A549 (cell line): ENCODE data around the gene DDIT3. TPM values are rescaled to one million over a fixed set of nuclear protein-coding genes. Genes with fewer than 3 reads are reported as not detected.

Source experiments
- ATAC-seq, 2 experiments: fragments of 200-7000 bp in 1 of 2; fragments of >200 bp in 1 of 2; cut with Nextera tagmentation in 1 of 2; cut with Tn5 transposase in 1 of 2; 3 replicates each; pipeline versions ENCODE4 v1.8.0 to v1.9.1; 2018 to 2020; ENCODE audit warnings: mild to moderate bottlenecking in 1 of 2, moderate library complexity in 1 of 2
- CTCF ChIA-PET: fragments of 300-600 bp; sonication (Branson Sonifier 250); formaldehyde crosslinking; extraction: SDS; loops from one replicate; lab custom pipeline; 2021; ENCODE audit warnings: antibody characterized with exemption, inconsistent platforms; lab: Yijun Ruan, JAX
- POLR2A ChIA-PET: fragments of 350-600 bp; formaldehyde crosslinking; extraction: SDS; loops from one replicate; lab custom pipeline; 2021; ENCODE audit warnings: antibody characterized with exemption, inconsistent platforms; lab: Yijun Ruan, JAX
- DNase-seq, 2 experiments: peaks; one replicate each; pipeline versions ENCODE4 v3.0.0 to v3.0.0-alpha.2; 2011 to 2016; ENCODE audit warnings: low read depth in 1 of 2, low spot score in 1 of 2
- FAIRE-seq: peaks from 2 replicates; lab custom pipeline; 2011; peaks lifted over from hg19 to GRCh38; lab: Jason Lieb, UNC
- H3K27ac ChIP-seq, 2 experiments: fragments of >200 bp; sonication (Bioruptor Twin); formaldehyde crosslinking; 3 replicates each; pipeline ENCODE4 v1.5.1; 2016 to 2017
- H3K4me1 ChIP-seq: fragments of >200 bp; sonication (Bioruptor Twin); formaldehyde crosslinking; 3 replicates; pipeline ENCODE4 v1.6.1; 2016
- H3K4me2 ChIP-seq: fragments of >200 bp; sonication (Bioruptor Twin); formaldehyde crosslinking; 3 replicates; pipeline ENCODE4 v1.6.1; 2016
- H3K4me3 ChIP-seq: fragments of >200 bp; sonication (Bioruptor Twin); formaldehyde crosslinking; 3 replicates; pipeline ENCODE4 v1.5.1; 2016
- H3K9me3 ChIP-seq: fragments of >200 bp; sonication (Bioruptor Twin); formaldehyde crosslinking; 3 replicates; pipeline ENCODE4 v1.6.1; 2016
- CTCF ChIP-seq: fragments of >200 bp; sonication (Bioruptor Twin); formaldehyde crosslinking; IDR thresholded peaks from 3 replicates; pipeline ENCODE4 v1.5.1; 2016
- EHF ChIP-seq: fragments of 250-450 bp; sonication (Bioruptor Pico); IDR thresholded peaks from 2 replicates; pipeline ENCODE4 v1.5.0; 2020; ENCODE audit warnings: mild to moderate bottlenecking
- ELK1 ChIP-seq: fragments of 150-350 bp; IDR thresholded peaks from 2 replicates; pipeline ENCODE4 v1.6.1; 2014; ENCODE audit warnings: low read depth, mild to moderate bottlenecking, low read length
- ESRRA ChIP-seq: fragments of 150-350 bp; IDR thresholded peaks from 2 replicates; pipeline ENCODE4 v1.6.1; 2014; ENCODE audit warnings: mild to moderate bottlenecking, low read length, borderline replicate concordance
- FOSL2 ChIP-seq, 2 experiments: fragments of 450-650 bp in 1 of 2; fragments of >200 bp in 1 of 2; sonication (Bioruptor Twin) in 1 of 2; formaldehyde crosslinking; IDR thresholded peaks; 2 replicates each; pipeline versions ENCODE4 v1.5.0 to v1.6.1; 2016 to 2020; ENCODE audit warnings: mild to moderate bottlenecking in 1 of 2, moderate library complexity in 1 of 2
- FOXS1 ChIP-seq: fragments of 250-450 bp; sonication (Bioruptor Pico); IDR thresholded peaks from 2 replicates; pipeline ENCODE4 v1.5.0; 2020; ENCODE audit warnings: mild to moderate bottlenecking, moderate library complexity
- HOXA7 ChIP-seq: fragments of 250-450 bp; sonication (Bioruptor Pico); IDR thresholded peaks from 2 replicates; pipeline ENCODE4 v1.5.0; 2020; ENCODE audit warnings: mild to moderate bottlenecking, moderate library complexity
- KDM5A ChIP-seq: fragments of 200-600 bp; sonication (generic); IDR thresholded peaks from 2 replicates; pipeline ENCODE4 v1.6.1; 2016; ENCODE audit warnings: antibody characterized with exemption, mild to moderate bottlenecking
- MAFK ChIP-seq: fragments of 450-650 bp; IDR thresholded peaks from 2 replicates; pipeline ENCODE4 v1.6.1; 2014; ENCODE audit not compliant: partially characterized antibody
- NPAS2 ChIP-seq: fragments of 250-450 bp; sonication (Bioruptor Pico); IDR thresholded peaks from 2 replicates; pipeline ENCODE4 v1.8.0; 2022; ENCODE audit warnings: mild to moderate bottlenecking, moderate library complexity, borderline replicate concordance
- POLR2AphosphoS2 ChIP-seq: conservative IDR thresholded peaks from 2 replicates; pipeline ENCODE4 v1.6.1; 2012; ENCODE audit warnings: low read length, improper control_type of control experiment, inconsistent platforms
- RAD21 ChIP-seq, 2 experiments: fragments of >200 bp in 1 of 2; sonication (Bioruptor Twin) in 1 of 2; formaldehyde crosslinking in 1 of 2; IDR thresholded peaks in 1 of 2; conservative IDR thresholded peaks in 1 of 2; 2 replicates in 1 of 2; 3 replicates in 1 of 2; pipeline ENCODE4 v1.6.1; 2012 to 2018; ENCODE audit warnings: inconsistent platforms in 1 of 2
- RARB ChIP-seq: fragments of 250-450 bp; sonication (Bioruptor Pico); IDR thresholded peaks from 2 replicates; pipeline ENCODE4 v1.8.0; 2021; ENCODE audit warnings: mild to moderate bottlenecking, moderate library complexity
- RNF2 ChIP-seq: fragments of 200-600 bp; sonication (generic); IDR thresholded peaks from 2 replicates; pipeline ENCODE4 v1.6.1; 2016; ENCODE audit warnings: low read depth, mild to moderate bottlenecking, antibody characterized with exemption, moderate library complexity, borderline replicate concordance
- TFCP2L1 ChIP-seq: fragments of 250-450 bp; sonication (Bioruptor Pico); IDR thresholded peaks from 2 replicates; pipeline ENCODE4 v1.5.0; 2021; ENCODE audit warnings: mild to moderate bottlenecking
- ZSCAN20 ChIP-seq: fragments of 250-450 bp; sonication (Bioruptor Pico); IDR thresholded peaks from 2 replicates; pipeline ENCODE4 v1.8.0; 2022; ENCODE audit warnings: mild to moderate bottlenecking, moderate library complexity
- WGBS: methylation state at CpG from one replicate; pipeline ENCODE4 v1.1.6; 2017; ENCODE audit errors: missing lambda C conversion rate; 5-methylcytosine and 5-hydroxymethylcytosine counted together
- polyA plus RNA-seq, 4 experiments: library from polyadenylated mRNA; depleted of rRNA in 3 of 4; stranded (reverse); fragments of >200 nt; fragmentation: RNase III in 1 of 4; extraction: RNeasy Plus Mini Kit Qiagen cat#74134 plus additional on column Dnase treatment in 1 of 4; gene quantifications; 2 replicates in 3 of 4; 3 replicates in 1 of 4; pipeline ENCODE4 v1.2.3, GENCODE V29; 2011 to 2017
- TF ChIP-seq, protein P1 (sequence below): fragments of 250-450 bp; sonication (Bioruptor Pico); IDR thresholded peaks from 2 replicates; pipeline ENCODE4 v1.5.0; 2021; ENCODE audit warnings: mild to moderate bottlenecking, moderate library complexity, borderline replicate concordance
- TF ChIP-seq, protein P2 (sequence below): fragments of 200-600 bp; sonication (generic); IDR thresholded peaks from 2 replicates; pipeline ENCODE4 v1.6.1; 2016; ENCODE audit warnings: antibody characterized with exemption, mild to moderate bottlenecking, moderate library complexity

The DDIT3 gene
- polyA plus RNA-seq, 2 of the 4 experiments (the other 2 are of a cell fraction) = 16.0 to 93.0 TPM

GRCh38 chr12:57549203-57549908 lies 29.0 kb upstream of the DDIT3 start:
- ATAC-seq (peak in 1 of 2 experiments; percentile 0; a peak in 1 of 6 replicates), DNase-seq (no peak), FAIRE-seq (no peak)
- H3K9me3 ChIP-seq = no peaks in the 10 kb centered on the region
- H3K4me2 ChIP-seq = peak overlapping the region; percentile 71
- ChIA-PET CTCF (interaction anchor here (1.0 kb wide), 1 partner anchor 25 kb away, joined by 4 read pairs; no protein-coding TSS in a partner anchor), POLR2A (no interaction called here)
- TF ChIP-seq CTCF = no peak; the same call in 2 of the 3 replicates
- TF ChIP-seq, protein P1, sequence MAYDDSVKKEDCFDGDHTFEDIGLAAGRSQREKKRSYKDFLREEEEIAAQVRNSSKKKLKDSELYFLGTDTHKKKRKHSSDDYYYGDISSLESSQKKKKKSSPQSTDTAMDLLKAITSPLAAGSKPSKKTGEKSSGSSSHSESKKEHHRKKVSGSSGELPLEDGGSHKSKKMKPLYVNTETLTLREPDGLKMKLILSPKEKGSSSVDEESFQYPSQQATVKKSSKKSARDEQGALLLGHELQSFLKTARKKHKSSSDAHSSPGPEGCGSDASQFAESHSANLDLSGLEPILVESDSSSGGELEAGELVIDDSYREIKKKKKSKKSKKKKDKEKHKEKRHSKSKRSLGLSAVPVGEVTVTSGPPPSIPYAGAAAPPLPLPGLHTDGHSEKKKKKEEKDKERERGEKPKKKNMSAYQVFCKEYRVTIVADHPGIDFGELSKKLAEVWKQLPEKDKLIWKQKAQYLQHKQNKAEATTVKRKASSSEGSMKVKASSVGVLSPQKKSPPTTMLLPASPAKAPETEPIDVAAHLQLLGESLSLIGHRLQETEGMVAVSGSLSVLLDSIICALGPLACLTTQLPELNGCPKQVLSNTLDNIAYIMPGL (CRISPR knock-in tag) = no peak
- no peak for TF ChIP-seq POLR2AphosphoS2
- no peak for TF ChIP-seq FOSL2 (IDR thresholded peaks at IDR 0.05)
- TF ChIP-seq FOSL2 (CRISPR knock-in tag; IDR thresholded peaks at IDR 0.05) = no peak
- TF ChIP-seq RNF2 = no peak
- no peak for TF ChIP-seq RARB (CRISPR knock-in tag)
- peaks cover 31% of the 10 kb centered on the region for H3K4me1 ChIP-seq
- H3K4me3 ChIP-seq = peak overlapping the region; percentile 43
- peak overlapping the region; percentile 57 to 72; a peak in 5 of 6 replicates for H3K27ac ChIP-seq
- WGBS = 55% methylated on average over 10 of the region's 13 CpGs

GRCh38 chr12:57548488-57548887 lies 28.2 kb upstream of the DDIT3 start:
- TF ChIP-seq POLR2AphosphoS2 (no peak), ELK1 (no peak), RAD21 (conservative IDR thresholded peaks at IDR 0.05 in 1 of 2, IDR thresholded peaks at IDR 0.05 in 1 of 2) (no peak), HOXA7 (no peak), NPAS2 (no peak), EHF (CRISPR knock-in tag) (no peak), ZSCAN20 (CRISPR knock-in tag) (no peak), ESRRA (no peak), KDM5A (no peak), FOXS1 (CRISPR knock-in tag) (no peak), MAFK (no peak), TFCP2L1 (no peak)
- TF ChIP-seq, protein P2, sequence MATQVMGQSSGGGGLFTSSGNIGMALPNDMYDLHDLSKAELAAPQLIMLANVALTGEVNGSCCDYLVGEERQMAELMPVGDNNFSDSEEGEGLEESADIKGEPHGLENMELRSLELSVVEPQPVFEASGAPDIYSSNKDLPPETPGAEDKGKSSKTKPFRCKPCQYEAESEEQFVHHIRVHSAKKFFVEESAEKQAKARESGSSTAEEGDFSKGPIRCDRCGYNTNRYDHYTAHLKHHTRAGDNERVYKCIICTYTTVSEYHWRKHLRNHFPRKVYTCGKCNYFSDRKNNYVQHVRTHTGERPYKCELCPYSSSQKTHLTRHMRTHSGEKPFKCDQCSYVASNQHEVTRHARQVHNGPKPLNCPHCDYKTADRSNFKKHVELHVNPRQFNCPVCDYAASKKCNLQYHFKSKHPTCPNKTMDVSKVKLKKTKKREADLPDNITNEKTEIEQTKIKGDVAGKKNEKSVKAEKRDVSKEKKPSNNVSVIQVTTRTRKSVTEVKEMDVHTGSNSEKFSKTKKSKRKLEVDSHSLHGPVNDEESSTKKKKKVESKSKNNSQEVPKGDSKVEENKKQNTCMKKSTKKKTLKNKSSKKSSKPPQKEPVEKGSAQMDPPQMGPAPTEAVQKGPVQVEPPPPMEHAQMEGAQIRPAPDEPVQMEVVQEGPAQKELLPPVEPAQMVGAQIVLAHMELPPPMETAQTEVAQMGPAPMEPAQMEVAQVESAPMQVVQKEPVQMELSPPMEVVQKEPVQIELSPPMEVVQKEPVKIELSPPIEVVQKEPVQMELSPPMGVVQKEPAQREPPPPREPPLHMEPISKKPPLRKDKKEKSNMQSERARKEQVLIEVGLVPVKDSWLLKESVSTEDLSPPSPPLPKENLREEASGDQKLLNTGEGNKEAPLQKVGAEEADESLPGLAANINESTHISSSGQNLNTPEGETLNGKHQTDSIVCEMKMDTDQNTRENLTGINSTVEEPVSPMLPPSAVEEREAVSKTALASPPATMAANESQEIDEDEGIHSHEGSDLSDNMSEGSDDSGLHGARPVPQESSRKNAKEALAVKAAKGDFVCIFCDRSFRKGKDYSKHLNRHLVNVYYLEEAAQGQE = no peak
- H3K4me2 ChIP-seq = no peak overlapping the region
- H3K4me3 ChIP-seq = no peak overlapping the region
- FAIRE-seq (no peak), ATAC-seq (no peak), DNase-seq (no peak)
- ChIA-PET POLR2A (no interaction called here), CTCF (interaction anchor here (0.6 to 1.0 kb wide), 2 partner anchors 24 to 164 kb away, joined by 4 read pairs; no protein-coding TSS in a partner anchor)
- H3K9me3 ChIP-seq = no peaks in the 10 kb centered on the region
- H3K27ac ChIP-seq = no peak overlapping the region; a peak in 1 of 6 replicates
- WGBS = 16% methylated on average over 2 of the region's 2 CpGs
- H3K4me1 ChIP-seq = peaks cover 31% of the 10 kb centered on the region
